Posterior cingulate gyrus (tissue), 11 donors: Measurements from ENCODE around the gene TMEM144.

Source experiments
- DNase-seq, 10 donors: peaks; one replicate each; pipeline versions ENCODE4 v3.0.0 to v3.0.0-alpha.2; 2020 to 2021; ENCODE audit warnings: mixed read lengths in 3 of 10
- intact Hi-C: fragments of 100-400 bp; cut with DNase I; formaldehyde crosslinking; loops from one replicate; pipeline ENCODE4 v1.15.1; 2023

TMEM144 gene

GRCh38 chr4:158209825-158210807 lies at the start of gene TMEM144:
TSS of gene TMEM144 (plus strand) at chr4:158210486. CDS start at chr4:158212668, 2,182 bp downstream.
- peak; percentile 90 to 99 (median 95) for DNase-seq

GRCh38 chr4:158161551-158162354 lies 48.5 kb upstream of the TMEM144 start:
- intact Hi-C loops, result no loop called here
- no peak for DNase-seq

More at GRCh38 chr4:158209825-158210807, at the start of gene TMEM144:
- intact Hi-C loops, result loop anchor here (5.0 kb wide), 1 partner anchor 42 kb away; no protein-coding TSS in a partner anchor

GRCh38 chr4:158162631-158163030 lies 47.7 kb upstream of the TMEM144 start:
- DNase-seq, result no peak
- intact Hi-C loops, result no loop called here

GRCh38 chr4:158163941-158164767 lies 46.1 kb upstream of the TMEM144 start:
- DNase-seq, result peak in 1 of 10 donors; percentile 79
- intact Hi-C loops, result no loop called here

GRCh38 chr4:158164768-158165213 lies 45.5 kb upstream of the TMEM144 start:
- no peak for DNase-seq
- intact Hi-C loops, result no loop called here

- no peak for DNase-seq
- intact Hi-C loops, result no loop called here
These were observed 43.6 kb upstream of the TMEM144 start for GRCh38 chr4:158166701-158167100.

- intact Hi-C loops, result no loop called here
- DNase-seq, result no peak
These were observed 41.7 kb upstream of the TMEM144 start for GRCh38 chr4:158168606-158169005.

- DNase-seq, result no peak
- intact Hi-C loops, result no loop called here
These were observed 40.8 kb upstream of the TMEM144 start for GRCh38 chr4:158169506-158169905.

GRCh38 chr4:158169931-158170690 lies 40.2 kb upstream of the TMEM144 start:
- intact Hi-C loops, result loop anchor here (5.0 to 10.0 kb wide), 2 partner anchors 87 to 945 kb away; partner anchors contain the start of gene GRIA2

GRCh38 chr4:158170691-158171561 lies 39.4 kb upstream of the TMEM144 start:
- intact Hi-C loops, result loop anchor here (5.0 to 10.0 kb wide), 2 partner anchors 86 to 946 kb away; partner anchors contain the start of gene GRIA2
- DNase-seq, result peak in 8 of 10 donors; percentile 17 to 88 (median 36)

More at GRCh38 chr4:158169931-158170690, 40.2 kb upstream of the TMEM144 start:
- DNase-seq, result peak in 1 of 10 donors; percentile 78

GRCh38 chr4:158172261-158173258 lies 37.7 kb upstream of the TMEM144 start, which contains the start of gene GASK1B:
TSS of gene GASK1B (minus strand) at chr4:158173025. CDS start at chr4:158171375, 1,650 bp downstream.
- peak in 2 of 10 donors; percentile 11 to 45 for DNase-seq

GRCh38 chr4:158176108-158176507 lies 34.2 kb upstream of the TMEM144 start:
- no peak for DNase-seq
- intact Hi-C loops, result loop anchor here (10.0 kb wide), 1 partner anchor 951 kb away; the partner anchor contains the start of gene GRIA2

More at GRCh38 chr4:158172261-158173258, 37.7 kb upstream of the TMEM144 start, which contains the start of gene GASK1B:
- intact Hi-C loops, result loop anchor here (2.0 to 10.0 kb wide), 3 partner anchors 85 to 948 kb away; partner anchors contain the start of gene GRIA2

GRCh38 chr4:158176776-158177175 lies 33.5 kb upstream of the TMEM144 start:
- intact Hi-C loops, result loop anchor here (10.0 kb wide), 1 partner anchor 952 kb away; the partner anchor contains the start of gene GRIA2
- no peak for DNase-seq

- intact Hi-C loops, result loop anchor here (10.0 kb wide), 1 partner anchor 955 kb away; the partner anchor contains the start of gene GRIA2
- no peak for DNase-seq
These were observed 30.8 kb upstream of the TMEM144 start for GRCh38 chr4:158179465-158179864.

- DNase-seq, result no peak
- intact Hi-C loops, result loop anchor here (5.0 kb wide), 1 partner anchor 445 kb away; no protein-coding TSS in a partner anchor
These were observed 28.4 kb upstream of the TMEM144 start for GRCh38 chr4:158181906-158182305.

GRCh38 chr4:158182736-158183135 lies 27.6 kb upstream of the TMEM144 start:
- intact Hi-C loops, result loop anchor here (5.0 kb wide), 1 partner anchor 445 kb away; no protein-coding TSS in a partner anchor
- DNase-seq, result peak in 7 of 10 donors; percentile 14 to 84 (median 38)
